HG02870 (cell line): ENCODE results near the gene SERPINB12.
A peak's percentile ranks its signal among the peaks of the same experiment; 100 is the strongest.

Experiments
- ATAC-seq: cut with Tn5 transposase; IDR thresholded peaks from one replicate; pipeline ENCODE4 v1.9.1; 2021; ENCODE audit warnings: mild to moderate bottlenecking, moderate library complexity; ENCODE audit not compliant: unreplicated experiment

SERPINB12 gene, protein sequence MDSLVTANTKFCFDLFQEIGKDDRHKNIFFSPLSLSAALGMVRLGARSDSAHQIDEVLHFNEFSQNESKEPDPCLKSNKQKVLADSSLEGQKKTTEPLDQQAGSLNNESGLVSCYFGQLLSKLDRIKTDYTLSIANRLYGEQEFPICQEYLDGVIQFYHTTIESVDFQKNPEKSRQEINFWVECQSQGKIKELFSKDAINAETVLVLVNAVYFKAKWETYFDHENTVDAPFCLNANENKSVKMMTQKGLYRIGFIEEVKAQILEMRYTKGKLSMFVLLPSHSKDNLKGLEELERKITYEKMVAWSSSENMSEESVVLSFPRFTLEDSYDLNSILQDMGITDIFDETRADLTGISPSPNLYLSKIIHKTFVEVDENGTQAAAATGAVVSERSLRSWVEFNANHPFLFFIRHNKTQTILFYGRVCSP

GRCh38 chr18:63542069-63542468 lies at the start of gene SERPINB12:
TSS of gene SERPINB12 (plus strand) at chr18:63542369. CDS start at chr18:63556160, 13,791 bp downstream.
- no peak for ATAC-seq

DNA sequence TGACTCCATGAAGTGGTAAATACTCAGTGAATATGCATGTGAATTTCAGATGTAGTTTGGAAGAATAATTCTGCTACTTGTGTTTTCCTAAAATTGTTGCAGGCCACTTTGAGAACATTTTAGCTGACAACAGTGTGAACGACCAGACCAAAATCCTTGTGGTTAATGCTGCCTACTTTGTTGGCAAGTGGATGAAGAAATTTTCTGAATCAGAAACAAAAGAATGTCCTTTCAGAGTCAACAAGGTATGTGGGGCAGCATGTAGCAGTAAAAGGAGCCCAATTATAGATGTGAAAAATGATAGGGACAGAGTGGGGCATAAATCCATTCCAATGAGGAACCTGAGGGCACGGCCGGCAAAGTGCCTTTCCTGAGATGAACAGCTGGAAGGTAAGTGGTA lies 49.3 kb upstream of the SERPINB12 start:
- ATAC-seq, result no peak

DNA sequence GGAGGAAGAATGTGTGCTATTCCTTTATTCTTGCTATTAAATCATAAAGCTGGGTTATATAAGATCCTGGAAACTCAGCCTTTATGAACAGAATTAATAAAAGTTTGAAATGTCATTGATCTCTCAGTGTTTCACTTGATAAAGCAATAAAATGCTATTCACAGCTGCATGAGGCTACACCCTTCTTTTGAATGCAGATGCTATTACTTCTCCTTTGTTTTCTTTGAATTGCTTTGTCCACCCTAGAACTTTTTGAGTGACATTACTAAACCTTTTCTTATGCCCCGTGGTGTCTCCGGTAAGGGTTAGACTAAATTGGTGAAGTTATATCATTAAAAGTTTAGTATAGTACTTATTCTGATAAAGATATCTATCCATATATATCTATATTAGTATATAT lies 46.5 kb upstream of the SERPINB12 start:
- no peak for ATAC-seq

DNA sequence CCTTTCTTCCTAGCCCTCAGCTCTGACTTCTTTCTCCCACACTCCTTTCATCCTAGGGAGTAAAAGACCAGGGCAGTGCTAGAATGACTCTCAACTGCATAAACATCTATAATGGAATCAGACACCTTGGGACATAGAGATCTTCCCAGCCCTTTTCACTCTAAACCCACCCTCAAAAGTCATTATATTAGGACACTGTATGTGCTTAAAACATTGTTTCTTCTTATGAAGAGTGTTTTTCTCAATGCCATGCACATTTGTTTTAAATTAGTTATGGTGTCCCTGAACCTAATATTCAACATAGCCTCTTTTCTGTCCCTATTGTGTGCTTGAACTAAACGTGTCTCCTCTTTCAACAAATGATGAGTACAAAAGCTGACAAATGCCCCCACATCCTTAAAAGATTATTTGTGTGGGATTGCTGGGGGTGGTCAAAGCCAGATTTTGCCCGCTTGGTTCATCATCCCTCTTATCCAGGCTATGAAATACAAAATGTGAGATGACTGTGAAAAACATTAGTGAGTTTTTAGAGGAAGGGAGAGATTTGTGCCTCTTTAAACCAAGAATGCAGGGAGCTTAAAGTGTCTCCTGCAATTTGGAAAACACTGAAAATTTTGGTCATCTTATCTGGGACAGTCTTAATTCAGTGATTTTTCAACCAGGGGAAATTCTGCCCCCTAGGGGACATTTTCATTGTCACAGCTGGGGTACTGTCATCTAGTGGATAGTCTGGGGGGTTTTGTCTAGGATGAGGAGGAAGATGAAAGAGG lies 36.4 kb upstream of the SERPINB12 start:
- ATAC-seq, result no peak

- no peak for ATAC-seq
These were observed 35.9 kb upstream of the SERPINB12 start for GRCh38 chr18:63506336-63506646.

GRCh38 chr18:63508596-63508995 lies 33.6 kb upstream of the SERPINB12 start:
- ATAC-seq, result no peak

- no peak for ATAC-seq
These were observed 30.9 kb upstream of the SERPINB12 start for GRCh38 chr18:63511285-63511684.

GRCh38 chr18:63514326-63514725 lies 27.8 kb upstream of the SERPINB12 start:
- ATAC-seq, result no peak

- ATAC-seq, result no peak
These were observed 27.1 kb upstream of the SERPINB12 start for GRCh38 chr18:63514888-63515678.

DNA sequence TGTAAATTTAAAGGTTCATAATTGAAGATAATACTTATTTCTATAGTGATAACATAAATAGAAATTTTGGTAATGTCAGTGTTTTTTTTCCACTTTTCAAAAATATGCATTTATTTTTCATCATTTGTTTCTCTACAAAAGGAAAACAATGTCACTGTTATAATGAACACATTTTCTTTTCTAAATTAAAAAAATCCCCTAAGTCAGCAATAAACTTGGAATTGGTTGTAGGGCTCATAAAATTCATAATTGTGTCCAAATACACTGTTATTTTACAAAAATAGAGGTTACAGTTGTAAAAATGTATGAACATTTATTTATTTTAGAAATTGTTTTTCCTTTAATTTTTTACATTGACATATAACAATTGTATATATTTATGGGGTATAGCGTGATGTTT lies 26.4 kb upstream of the SERPINB12 start:
- no peak for ATAC-seq

DNA sequence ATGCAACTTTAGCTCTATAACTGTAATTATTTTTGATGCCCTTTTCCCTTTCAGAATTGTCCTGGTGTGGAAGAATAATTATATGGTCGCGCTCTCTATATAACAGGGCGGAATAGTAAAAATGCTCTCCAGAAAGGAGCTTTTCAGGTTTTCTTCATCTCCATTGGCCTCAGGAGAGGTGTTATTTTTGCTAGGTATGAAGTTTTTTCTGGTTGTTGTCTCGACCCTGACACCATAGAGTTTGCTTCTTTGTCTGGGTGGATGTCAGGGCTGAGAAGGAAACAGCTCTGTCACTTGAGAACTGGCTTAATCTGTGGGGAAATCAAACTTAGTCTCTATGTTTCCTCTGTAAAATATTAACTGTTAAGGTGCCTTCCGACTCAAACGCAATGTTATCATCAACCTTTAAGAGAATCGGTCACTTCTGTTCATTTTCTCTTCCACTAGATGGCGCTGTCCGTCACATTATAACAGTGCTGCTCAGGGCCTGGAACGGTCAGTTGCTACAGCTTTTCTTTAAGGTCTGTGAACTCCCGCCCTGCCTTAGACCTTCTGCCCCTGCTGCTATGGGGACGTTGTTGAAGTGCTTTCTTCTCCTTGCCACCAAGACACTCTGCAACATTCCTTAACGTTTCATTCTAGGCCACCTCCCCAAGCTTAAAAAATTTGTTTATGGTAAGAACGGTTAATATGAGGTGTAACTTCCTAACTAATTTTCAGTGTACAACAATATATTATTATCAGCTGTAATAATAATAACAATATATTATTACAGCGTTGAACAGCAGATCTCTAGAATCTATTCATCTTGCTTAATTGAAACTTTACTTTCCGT lies 23.8 kb upstream of the SERPINB12 start:
- peak; percentile 92 for ATAC-seq

DNA sequence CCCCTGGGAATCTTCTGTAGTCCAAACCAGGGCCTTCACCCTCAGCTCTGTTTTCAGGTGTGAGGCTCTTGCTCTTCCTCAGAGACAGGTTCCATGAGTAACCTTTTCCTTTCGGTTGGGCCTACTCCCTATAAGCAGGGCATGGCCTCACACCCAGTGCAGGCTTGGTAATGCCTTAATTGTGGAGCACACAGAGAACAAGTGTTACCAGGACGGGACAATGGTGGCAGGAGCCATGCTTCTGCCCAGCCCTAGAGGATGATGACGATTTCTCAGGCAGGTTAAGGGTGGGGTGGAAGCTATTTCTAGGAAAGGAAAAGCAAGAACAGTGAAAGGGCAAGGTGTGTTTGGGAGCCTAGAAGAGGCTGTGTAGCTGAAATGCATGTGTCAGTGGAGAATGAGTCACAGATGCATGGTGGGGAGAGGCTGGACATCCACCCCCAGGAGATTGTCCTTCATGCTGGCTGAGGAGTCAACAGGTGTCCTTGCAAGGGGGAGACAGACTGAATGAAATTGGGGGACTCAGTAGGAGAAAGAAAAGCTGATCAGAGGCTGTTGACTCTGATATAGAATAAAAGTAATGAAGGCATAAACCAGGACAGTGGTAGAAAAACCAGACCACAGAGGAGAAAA lies 22.0 kb upstream of the SERPINB12 start:
- no peak for ATAC-seq

GRCh38 chr18:63523660-63524059 lies 18.5 kb upstream of the SERPINB12 start:
- ATAC-seq, result no peak

DNA sequence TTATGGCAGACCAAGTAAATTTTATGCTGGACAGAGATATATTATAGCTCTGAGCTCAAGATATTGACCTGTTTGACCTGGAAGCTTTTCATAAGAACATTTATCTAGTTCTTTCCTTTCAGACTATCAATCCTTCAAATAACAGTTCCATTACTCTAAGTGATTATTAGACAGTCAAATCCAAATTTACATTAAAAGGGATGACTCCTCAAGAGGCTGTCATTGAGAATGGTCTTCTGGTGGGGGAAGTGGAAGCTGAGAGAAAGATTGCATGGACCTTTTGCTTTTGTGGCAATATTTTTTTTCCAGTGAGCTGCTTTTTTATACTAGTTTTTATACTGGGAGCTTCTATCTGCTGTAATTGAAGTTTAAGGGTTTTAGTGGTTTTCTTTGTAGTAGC lies 14.9 kb upstream of the SERPINB12 start:
- no peak for ATAC-seq

DNA sequence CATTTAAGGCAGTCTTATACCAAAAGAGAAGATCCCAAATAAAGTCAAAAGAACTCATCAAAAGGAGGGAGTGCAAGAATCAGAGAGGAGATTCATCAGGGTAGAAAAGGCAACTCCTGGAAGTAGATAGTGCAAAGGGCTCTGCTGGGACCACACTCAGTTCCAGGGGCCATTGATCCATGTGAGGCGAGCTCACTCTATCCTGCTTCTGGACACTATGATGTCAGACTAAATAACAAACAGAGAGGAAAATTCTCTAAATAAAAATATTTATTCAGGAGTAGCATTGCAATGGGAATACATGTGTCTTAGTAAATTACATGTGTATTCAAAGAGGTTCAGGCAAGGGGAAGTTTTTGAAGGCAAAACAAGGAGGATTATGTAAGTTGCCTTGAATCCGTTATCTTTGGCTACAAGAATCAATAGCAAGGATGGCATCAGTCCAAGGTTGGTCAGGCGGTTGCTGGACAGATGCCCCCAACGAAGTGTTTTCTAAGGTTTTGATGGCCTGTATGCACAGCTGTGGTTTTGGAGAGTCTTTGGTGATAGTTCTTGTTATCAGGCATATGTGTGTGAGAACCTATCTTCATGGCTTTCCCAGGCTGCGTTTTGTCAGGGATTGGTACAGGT lies 13.2 kb upstream of the SERPINB12 start:
- ATAC-seq, result no peak

DNA sequence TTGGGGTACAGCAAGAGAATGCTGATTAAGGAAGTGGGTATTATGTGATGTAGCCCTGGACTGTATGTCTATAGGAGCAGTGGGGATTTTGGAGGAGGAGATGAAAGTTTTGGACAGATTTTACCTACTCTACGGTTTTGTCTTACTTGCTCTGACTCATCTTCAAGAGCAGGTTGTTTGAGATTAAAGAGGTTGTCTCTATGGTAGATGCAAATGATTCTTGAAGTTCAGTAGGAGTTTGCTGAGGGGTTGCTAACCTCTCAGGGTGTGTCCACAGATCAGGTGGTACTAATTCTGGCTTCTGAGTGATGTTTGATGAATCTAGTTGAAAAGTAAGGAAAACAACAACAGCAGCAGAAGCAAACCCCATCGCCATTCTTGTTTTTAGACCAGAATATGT lies 9.7 kb upstream of the SERPINB12 start:
- ATAC-seq, result no peak

GRCh38 chr18:63534615-63535014 lies 7.6 kb upstream of the SERPINB12 start:
- ATAC-seq, result no peak

DNA sequence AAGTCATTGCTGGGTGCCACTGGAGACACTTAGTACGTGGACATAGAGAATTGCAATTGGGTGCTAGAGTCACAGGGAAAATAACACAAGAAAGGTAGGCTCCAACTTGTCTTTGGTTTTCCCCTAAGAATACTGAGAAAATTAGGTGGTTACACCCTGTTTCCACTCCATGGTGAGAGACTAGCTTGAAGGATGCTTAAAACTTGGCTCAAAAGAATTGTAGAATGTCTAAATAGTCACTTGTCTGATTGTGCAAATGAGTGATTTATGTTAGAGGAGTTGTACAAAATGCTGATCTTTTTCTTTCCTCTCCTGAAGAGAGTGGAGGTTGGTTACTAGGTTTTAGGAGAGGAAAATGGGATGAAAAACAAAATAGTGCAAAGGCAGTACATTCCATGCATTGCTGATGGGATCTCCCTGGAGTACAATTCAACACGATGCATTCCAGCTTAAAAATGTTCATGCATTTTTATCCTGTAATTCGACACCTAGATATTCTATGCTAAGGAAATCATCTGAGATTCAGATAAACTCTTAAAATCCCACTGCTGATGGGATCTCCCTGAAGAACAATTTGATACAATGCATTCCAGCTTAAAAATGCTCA lies 2.2 kb upstream of the SERPINB12 start:
- ATAC-seq, result no peak

- no peak for ATAC-seq
These were observed 1.8 kb downstream of the SERPINB12 start for GRCh38 chr18:63544017-63544416.
